ENCODE measurements around the gene ASTL.

GRCh38 chr2:96134421-96134820 is 3.9 kb downstream of the ASTL start:
- TF ChIP-seq EZH2 (IDR thresholded peaks at IDR 0.05; ENCODE audit: low read length, unreplicated experiment) (no peak), CTCF (conservative IDR thresholded peaks at IDR 0.05; ENCODE audit: low read depth, low read length) (no peak), EZH2phosphoT487 (IDR thresholded peaks at IDR 0.05; ENCODE audit: borderline replicate concordance, low read length) (no peak)

All from PC-3 (cell line).